Activated CD4-positive, alpha-beta T cell treated with anti-CD3 and anti-CD28 coated beads for 1 hour (primary cell): Measurements from ENCODE around the gene TENT5A.
"Not testable (repeated sequence)": the region's sequence is repeated elsewhere in the genome, so short reads cannot be mapped to it uniquely, and the experiment has no call there.

Source experiments
- DNase-seq: peaks from one replicate; pipeline ENCODE4 v3.0.0-alpha.2; 2020

Gene TENT5A

DNA sequence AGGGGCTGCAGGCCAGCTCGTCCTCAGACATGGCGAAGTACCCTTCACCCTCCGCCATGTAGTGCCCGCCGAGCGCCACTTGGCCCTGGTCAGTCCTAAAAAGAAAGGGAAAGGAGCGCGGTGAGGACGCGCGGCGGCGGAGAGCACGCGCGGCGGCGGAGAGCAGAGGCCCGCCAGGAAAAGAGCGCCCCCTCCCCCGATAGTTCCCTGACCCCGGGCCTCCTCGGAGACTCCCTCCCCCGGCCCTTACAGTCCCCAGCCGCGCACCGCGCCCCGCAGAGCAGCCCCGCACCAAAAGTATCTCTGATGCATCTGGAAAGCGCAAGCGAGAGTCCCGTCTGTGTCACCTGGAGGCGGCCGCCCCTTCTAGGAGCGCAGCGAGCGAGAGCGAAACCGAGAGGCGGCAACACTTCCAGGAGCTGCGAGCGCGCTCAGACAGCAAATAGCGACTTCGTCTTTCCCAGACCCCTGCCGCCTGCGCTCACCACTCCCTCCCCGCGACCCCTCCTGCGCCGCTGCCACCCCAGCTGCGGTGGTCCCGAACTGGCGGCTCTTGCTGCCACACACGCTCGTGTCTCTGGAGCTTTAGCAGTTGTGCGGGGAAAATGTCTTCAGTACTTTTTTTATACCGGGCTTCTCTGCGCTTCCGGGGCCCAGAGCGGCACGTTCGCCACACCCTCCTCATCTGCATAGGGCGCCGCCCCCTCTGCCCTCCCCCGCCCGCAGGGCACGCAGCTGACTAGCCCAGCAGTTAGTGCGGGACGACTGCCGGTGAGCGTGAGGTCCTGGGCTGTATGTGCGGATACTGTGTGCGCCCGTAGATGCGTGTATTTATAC, at the start of gene TENT5A:
TSS of gene TENT5A (minus strand) at position 598 of the 837 bp plus-strand sequence. CDS start at position 58, 540 bp downstream.
- peak; percentile 85 for DNase-seq

- no peak for DNase-seq
Observed at GRCh38 chr6:81801489-81801888, 49.0 kb upstream of the TENT5A start.

GRCh38 chr6:81800666-81801065, 48.2 kb upstream of the TENT5A start:
- DNase-seq: no peak

DNA sequence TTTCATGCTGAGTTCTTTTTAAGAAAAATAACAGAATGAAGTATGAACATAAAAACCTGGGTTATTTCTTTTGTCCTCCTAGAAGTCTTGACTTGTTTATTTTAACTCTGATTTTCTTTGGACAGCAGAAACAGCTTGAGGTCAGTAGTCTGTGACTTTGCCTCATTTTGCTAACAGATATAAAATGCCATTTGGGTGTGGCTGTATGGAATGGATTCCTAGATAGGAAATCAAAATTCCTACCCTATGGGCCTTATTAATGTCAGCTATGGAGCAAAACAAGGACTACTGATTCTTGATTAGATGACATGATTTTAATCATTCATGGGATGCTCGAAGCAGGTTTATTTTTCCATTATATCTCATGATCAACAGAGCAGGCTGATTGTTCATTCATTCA, 46.8 kb upstream of the TENT5A start:
- DNase-seq: no peak

DNA sequence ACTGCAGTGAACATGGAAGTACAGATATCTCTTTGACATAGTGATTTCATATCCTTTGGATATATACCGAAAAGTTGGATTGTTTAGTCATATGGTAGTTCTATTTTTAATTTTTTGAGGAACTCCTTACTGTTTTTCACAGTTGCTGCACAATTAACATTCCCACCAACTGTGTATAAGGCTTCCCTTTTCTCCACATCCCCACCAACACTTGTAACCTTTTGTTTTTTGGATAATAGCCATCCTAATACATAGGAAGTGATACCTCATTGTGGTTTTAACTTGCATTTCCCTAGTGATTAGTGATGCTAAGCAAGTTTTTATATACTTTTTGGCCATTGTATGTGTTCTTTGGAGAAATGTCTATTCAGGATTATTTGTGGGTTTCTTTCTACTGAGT, 45.1 kb upstream of the TENT5A start:
- no peak for DNase-seq

DNA sequence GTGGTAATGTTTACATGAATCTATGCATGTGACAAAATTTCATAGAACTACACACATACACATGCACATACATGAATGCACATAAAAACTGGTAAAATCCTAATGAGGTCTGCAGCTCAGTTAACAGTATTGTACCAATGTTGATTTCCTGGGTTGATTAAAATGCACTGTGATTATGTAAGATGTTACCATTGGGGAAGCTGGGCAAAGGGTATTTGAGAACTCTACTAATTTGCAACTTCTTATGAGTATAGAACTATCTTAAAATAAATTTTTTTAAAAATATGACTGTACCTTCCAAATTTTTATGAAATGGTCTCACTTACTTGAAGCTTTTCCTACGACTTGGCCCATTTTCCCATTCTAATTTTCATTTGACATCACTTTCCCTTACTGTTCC, 43.4 kb upstream of the TENT5A start:
- DNase-seq: no peak

- DNase-seq: no peak
Observed at GRCh38 chr6:81793821-81794475, 41.5 kb upstream of the TENT5A start.

DNA sequence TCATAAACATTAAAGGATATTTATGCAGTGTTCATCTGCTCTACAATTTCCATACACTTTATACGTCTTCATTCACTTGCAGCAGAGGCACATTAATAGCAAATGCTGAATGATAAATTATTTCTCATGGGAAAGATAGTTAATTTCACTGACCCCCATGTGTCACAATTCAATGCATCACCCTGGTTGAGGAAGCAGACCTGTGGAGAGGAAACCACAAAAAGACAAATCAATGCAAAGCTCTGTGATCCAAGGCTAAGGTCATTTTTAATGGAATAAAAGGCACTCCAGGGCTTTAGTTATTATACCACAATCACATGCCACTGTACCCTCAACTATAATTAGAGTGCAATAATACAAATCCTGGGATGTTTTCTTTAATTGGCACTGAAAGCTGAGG, 40.3 kb upstream of the TENT5A start:
- DNase-seq: no peak

DNA sequence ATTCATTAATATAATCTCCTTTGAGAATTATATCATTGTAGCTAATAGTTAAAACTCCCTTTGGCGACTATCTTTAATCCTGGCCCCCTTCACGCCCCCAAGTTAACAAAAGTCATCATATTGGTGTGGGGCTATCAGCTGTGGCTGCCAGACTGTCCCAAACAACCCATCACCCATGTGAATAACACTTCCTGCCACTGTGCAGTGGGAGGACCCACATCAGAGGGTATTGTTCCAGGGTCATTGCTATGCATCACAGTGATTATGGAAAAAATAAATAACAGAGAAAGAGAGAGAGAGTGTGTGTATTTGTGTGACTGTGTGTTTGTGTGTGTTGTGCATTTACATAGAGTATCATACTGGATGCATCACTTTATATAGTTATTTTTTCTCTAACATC, 39.3 kb upstream of the TENT5A start:
- DNase-seq: no peak

DNA sequence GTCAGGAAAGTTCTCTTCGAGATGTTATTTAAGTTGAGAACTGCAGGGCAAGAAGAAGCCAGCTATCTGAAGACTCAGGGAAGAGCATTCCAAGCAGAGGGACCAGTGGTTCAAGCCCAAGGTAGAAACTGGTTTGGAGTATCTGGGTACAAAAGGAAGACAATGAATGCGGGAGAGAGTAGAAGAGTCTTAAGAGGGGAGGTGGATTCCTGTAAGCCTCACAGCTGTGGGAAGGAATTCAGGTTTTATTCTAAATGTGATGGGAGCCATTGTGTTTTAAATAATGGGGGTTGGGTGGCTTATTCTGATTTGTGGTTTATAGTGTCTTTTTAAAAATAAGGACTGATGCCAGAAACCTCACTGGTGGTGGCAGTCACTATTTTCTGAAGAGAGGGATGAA, 37.6 kb upstream of the TENT5A start:
- no peak for DNase-seq

DNA sequence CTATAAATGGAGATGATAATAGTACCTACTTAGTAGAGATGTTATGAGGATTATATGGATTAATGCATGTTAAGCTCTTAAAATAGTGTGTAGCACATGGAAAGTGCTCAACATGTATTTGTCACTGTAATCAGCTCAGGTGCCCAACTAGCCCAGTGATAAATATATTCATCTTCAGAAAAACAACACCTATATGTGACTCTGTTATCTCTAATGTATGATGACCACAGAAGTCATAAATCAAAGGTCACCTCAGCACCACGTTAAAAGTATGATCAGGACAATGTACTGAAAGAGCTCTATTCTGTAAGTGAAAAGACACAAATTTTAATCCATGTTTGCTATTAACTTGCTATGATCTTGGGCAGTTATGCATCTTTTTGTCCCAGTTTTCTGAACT, 36.8 kb upstream of the TENT5A start:
- DNase-seq: no peak

- no peak for DNase-seq
Observed at GRCh38 chr6:81788748-81789147, 36.3 kb upstream of the TENT5A start.

DNA sequence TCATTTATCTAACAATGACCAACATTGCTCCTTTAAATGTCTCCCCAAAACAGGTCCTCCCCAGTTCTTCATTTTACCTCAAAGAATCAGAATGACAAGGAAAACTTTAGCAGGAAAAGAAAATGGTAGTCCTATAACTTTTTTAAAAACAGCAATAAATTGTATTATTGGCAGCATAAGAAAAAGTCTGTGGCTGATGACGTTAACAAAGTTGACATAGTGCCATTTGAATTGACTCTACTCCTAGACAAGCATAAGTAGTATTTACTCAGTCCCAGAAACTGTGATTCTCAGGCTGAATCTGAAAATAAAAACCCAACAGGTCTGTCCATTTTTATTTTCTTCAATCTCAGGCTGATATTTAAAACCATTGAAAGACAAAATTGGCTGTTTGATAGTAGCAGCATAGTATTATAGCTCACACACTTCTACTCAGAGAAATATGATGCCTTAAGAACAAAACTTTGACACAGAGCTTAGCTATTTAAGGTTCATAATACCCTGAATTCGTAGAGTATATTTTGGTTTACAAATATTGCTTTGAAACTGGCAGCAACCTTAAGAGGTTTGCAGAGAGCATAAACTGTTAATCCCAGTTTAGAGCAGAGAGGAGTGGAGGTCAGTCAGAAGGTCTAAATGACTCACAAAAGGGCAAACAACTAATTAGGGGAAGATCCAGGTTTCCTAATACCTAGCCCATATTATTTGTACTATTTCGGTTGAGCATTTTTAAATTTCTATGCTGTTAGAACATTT, 35.0 kb upstream of the TENT5A start:
- DNase-seq: no peak

DNA sequence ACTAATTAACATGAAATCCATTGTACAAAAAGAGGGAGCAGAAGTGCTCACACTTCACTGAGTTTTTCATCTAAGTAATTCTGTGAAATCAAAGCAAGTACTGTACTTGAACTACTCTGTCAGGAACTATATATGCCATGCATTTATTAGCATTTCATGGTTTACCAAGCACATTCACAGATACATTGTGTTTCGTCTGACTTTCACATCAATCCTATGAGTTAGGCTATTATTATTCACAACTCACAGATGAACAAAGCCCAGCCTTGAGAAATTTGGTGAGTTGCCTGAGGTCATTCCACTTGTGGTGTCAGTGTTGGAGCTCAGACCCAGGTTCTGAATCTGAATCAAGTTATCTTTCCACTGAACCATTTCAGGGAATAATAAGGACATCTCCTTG, 33.7 kb upstream of the TENT5A start:
- no peak for DNase-seq

GRCh38 chr6:81785377-81785776, 32.9 kb upstream of the TENT5A start:
- DNase-seq: no peak

GRCh38 chr6:81783893-81784292, 31.4 kb upstream of the TENT5A start:
- DNase-seq: no peak

DNA sequence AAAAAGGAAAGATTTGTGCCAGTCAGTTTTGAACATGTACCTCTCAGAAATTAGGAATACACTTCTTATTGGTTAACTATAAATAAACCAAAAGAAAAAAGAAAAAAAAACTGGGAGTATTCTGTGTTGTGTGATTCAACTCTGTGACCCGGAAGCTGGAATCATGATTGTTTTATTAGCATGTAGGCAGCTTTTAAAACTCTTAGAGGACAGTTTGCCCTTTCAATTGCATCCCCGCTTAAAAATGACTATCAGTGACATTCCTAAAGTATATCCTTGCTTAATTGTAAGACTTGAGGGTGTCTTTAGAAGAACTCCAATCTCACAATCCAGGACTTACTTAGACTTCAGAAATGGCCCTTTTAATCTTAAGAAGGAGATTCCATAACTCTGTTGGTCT, 29.1 kb upstream of the TENT5A start:
- DNase-seq: no peak

GRCh38 chr6:81777586-81778268, 25.2 kb upstream of the TENT5A start:
- DNase-seq: no peak

DNA sequence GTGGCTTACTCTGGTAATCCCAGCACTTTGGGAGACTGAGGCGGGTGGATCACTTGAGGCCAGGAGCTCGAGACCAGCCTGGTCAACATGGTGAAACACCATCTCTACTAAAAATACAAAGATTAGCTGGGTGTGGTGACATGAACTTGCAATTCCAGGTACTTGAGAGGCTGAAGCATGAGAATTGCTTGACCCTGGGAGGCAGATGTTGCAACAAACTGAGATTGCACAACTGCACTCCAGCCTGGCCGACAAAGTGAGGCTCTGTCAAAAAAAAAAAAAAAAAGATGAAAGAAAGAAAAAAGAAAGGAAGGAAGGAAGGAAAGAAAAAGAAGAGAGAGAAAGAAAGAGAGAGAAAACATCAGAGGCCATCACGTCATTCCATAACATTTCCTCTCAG, 23.7 kb upstream of the TENT5A start:
- not testable (repeated sequence) for DNase-seq

DNA sequence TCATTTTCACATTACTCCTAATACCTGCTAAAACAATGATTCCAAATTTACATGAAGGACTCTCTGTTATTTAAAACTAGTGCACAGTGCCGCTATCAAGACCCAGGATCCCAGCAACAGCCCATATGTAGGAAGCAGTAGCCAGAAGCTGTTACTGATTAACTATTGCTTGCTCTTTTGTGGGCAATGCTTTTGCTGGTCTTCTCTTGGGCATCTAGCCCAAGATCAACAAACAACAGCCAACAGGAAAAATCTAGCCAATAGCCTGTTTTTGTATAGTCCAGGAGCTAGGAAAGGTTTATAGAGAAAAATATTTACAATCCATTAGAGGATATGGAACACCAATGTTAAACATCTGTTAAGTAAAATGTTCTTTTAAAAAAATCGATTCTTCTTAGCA, 22.1 kb upstream of the TENT5A start:
- DNase-seq: no peak

- no peak for DNase-seq
Observed at GRCh38 chr6:81773887-81774286, 21.4 kb upstream of the TENT5A start.

- no peak for DNase-seq
Observed at GRCh38 chr6:81772741-81773140, 20.3 kb upstream of the TENT5A start.

GRCh38 chr6:81771097-81771496, 18.6 kb upstream of the TENT5A start:
- no peak for DNase-seq
